ENCODE results near the gene CD40.

DNA sequence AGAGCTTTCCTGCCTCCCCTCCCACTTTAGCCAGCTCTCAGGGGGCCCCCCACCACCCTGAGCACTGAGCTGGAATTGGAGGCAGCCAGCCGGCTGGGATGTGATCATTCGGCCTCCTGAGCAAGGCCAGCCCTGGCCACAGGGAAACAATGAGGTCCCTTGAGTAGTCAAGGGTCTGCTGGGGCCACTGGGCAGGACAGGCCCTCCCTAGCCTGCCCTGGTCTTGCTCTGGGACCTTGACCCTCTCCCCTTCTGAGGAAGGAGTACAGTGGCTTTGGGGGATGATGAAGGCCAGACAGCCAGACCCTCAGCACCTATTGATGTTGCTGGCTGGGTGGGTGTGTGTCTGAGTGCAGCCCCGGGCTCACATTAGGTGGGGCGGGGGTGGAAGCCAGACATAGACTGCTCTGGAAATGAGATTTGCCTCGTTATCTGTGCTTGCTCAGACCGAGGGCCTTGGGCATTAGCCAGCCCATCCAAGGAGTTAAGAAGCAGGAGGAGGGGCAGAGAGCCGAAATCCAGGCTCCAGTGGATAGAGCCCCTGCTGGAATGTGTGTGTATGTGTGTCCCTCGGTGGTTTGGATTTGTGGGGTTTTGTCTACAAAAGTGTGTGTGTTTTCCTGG lies 21.3 kb downstream of the CD40 start:
- TF ChIP-seq POLR2A (IDR thresholded peaks at IDR 0.05; ENCODE audit: low read depth, low read length) (no peak), CTCF (conservative IDR thresholded peaks at IDR 0.05; ENCODE audit: low read depth, low read length) (no peak), MAFK (IDR thresholded peaks at IDR 0.05; ENCODE audit: low read depth, low read length) (no peak)
- TF ChIP-seq, protein P1, sequence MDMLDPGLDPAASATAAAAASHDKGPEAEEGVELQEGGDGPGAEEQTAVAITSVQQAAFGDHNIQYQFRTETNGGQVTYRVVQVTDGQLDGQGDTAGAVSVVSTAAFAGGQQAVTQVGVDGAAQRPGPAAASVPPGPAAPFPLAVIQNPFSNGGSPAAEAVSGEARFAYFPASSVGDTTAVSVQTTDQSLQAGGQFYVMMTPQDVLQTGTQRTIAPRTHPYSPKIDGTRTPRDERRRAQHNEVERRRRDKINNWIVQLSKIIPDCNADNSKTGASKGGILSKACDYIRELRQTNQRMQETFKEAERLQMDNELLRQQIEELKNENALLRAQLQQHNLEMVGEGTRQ (IDR thresholded peaks at IDR 0.05; ENCODE audit: low read depth, low read length): no peak

Data from IMR-90 (cell line).